WTC11 (cell line): ENCODE results near the gene QRFP. TPM values are rescaled to one million over a fixed set of nuclear protein-coding genes. Genes with fewer than 3 reads are reported as not detected.

ENCODE experiments used
- ATAC-seq: fragments of 200-7000 bp; cut with Tn5 transposase; 2 replicates; pipeline ENCODE4 v1.10.0; 2021; ENCODE audit warnings: mild to moderate bottlenecking, moderate library complexity
- Bru-seq: library from RNA; stranded (reverse); fragments of 400-500 nt; gene quantifications from one replicate; lab custom pipeline; 2021; lab: Mats Ljungman, UMichigan
- CTCF ChIA-PET: fragments of 300-600 bp; sonication (Branson Sonifier 250); formaldehyde crosslinking; loops from one replicate; lab custom pipeline; 2021; ENCODE audit warnings: antibody characterized with exemption; lab: Charles Lee
- POLR2A ChIA-PET: fragments of 350-600 bp; sonication (Branson Sonifier 250); formaldehyde crosslinking; loops from one replicate; lab custom pipeline; 2021; ENCODE audit warnings: antibody characterized with exemption; lab: Charles Lee
- DNase-seq: peaks from one replicate; pipeline ENCODE4 v3.0.0; 2021; ENCODE audit warnings: low spot score
- H3K27ac Mint-ChIP-seq: 2 replicates; pipeline ENCODE4 v1.8.0; 2021; ENCODE audit warnings: mixed read lengths
- H3K27me3 Mint-ChIP-seq: 2 replicates; pipeline ENCODE4 v1.8.0; 2021; ENCODE audit warnings: low read depth, mild to moderate bottlenecking, moderate library complexity, mixed read lengths
- H3K36me3 Mint-ChIP-seq: 2 replicates; pipeline ENCODE4 v1.8.0; 2021; ENCODE audit warnings: mixed read lengths
- H3K4me1 Mint-ChIP-seq: 2 replicates; pipeline ENCODE4 v1.8.0; 2022; ENCODE audit warnings: mixed read lengths
- H3K4me3 Mint-ChIP-seq: 2 replicates; pipeline ENCODE4 v1.8.0; 2021; ENCODE audit warnings: mild to moderate bottlenecking, moderate library complexity, mixed read lengths
- H3K9me3 Mint-ChIP-seq: 2 replicates; pipeline ENCODE4 v1.8.0; 2021; ENCODE audit warnings: mixed read lengths
- ATF1 ChIP-seq: sonication (generic); formaldehyde crosslinking; IDR thresholded peaks from 2 replicates; pipeline ENCODE4 v1.8.1; 2023; ENCODE audit warnings: mild to moderate bottlenecking, moderate library complexity, missing genetic modification reagents
- CDX4 ChIP-seq: fragments of 250-450 bp; sonication (Bioruptor Pico); IDR thresholded peaks from 2 replicates; pipeline ENCODE4 v1.9.0; 2021; ENCODE audit warnings: moderate library complexity, mild to moderate bottlenecking, inconsistent platforms, borderline replicate concordance
- E2F1 ChIP-seq: sonication (generic); formaldehyde crosslinking; IDR thresholded peaks from 2 replicates; pipeline ENCODE4 v1.8.0; 2022; ENCODE audit warnings: mild to moderate bottlenecking, missing genetic modification reagents
- FOXJ3 ChIP-seq: sonication (generic); formaldehyde crosslinking; IDR thresholded peaks from 2 replicates; pipeline ENCODE4 v1.9.0; 2021; ENCODE audit warnings: missing genetic modification reagents, mild to moderate bottlenecking, borderline replicate concordance
- IRF2 ChIP-seq: sonication (generic); formaldehyde crosslinking; IDR thresholded peaks from 2 replicates; pipeline ENCODE4 v1.8.0; 2022; ENCODE audit warnings: low read depth, missing genetic modification reagents, borderline replicate concordance
- MYBL2 ChIP-seq: sonication (generic); formaldehyde crosslinking; IDR thresholded peaks from 2 replicates; pipeline ENCODE4 v1.8.1; 2023; ENCODE audit warnings: mild to moderate bottlenecking, moderate library complexity, missing genetic modification reagents
- NFATC4 ChIP-seq: fragments of 250-450 bp; sonication (Bioruptor Pico); IDR thresholded peaks from 2 replicates; pipeline ENCODE4 v1.9.0; 2021; ENCODE audit warnings: mild to moderate bottlenecking
- SMAD4 ChIP-seq: sonication (generic); formaldehyde crosslinking; IDR thresholded peaks from 2 replicates; pipeline ENCODE4 v1.8.0; 2022; ENCODE audit warnings: mild to moderate bottlenecking, missing genetic modification reagents
- TCF7 ChIP-seq: sonication (generic); formaldehyde crosslinking; IDR thresholded peaks from 2 replicates; pipeline ENCODE4 v1.8.0; 2022; ENCODE audit warnings: mild to moderate bottlenecking, low read depth, missing genetic modification reagents, moderate library complexity
- TEAD1 ChIP-seq: sonication (generic); formaldehyde crosslinking; IDR thresholded peaks from 2 replicates; pipeline ENCODE4 v1.8.0; 2022; ENCODE audit warnings: mild to moderate bottlenecking, missing genetic modification reagents
- TEAD4 ChIP-seq: sonication (generic); formaldehyde crosslinking; IDR thresholded peaks from 2 replicates; pipeline ENCODE4 v1.8.0; 2022; ENCODE audit warnings: mild to moderate bottlenecking, missing genetic modification reagents
- USF1 ChIP-seq: sonication (generic); formaldehyde crosslinking; IDR thresholded peaks from 2 replicates; pipeline ENCODE4 v1.8.0; 2022; ENCODE audit warnings: mild to moderate bottlenecking, missing genetic modification reagents
- ZBTB21 ChIP-seq: sonication (generic); formaldehyde crosslinking; IDR thresholded peaks from 2 replicates; pipeline ENCODE4 v1.8.1; 2023; ENCODE audit warnings: mild to moderate bottlenecking, missing genetic modification reagents, borderline replicate concordance
- ZSCAN18 ChIP-seq: fragments of 250-450 bp; sonication (Bioruptor Pico); IDR thresholded peaks from 2 replicates; pipeline ENCODE4 v2.1.2; 2022; ENCODE audit warnings: mild to moderate bottlenecking, moderate library complexity
- long read RNA-seq, 3 experiments: library from RNA in 1 of 3; library from capped mRNA in 1 of 3; library from polyadenylated mRNA in 1 of 3; unstranded in 2 of 3; stranded (forward) in 1 of 3; transcript quantifications; one replicate each; pipeline ENCODE4 v2.0.0, GENCODE V29; 2021
- total RNA-seq: library from RNA; stranded (reverse); gene quantifications from 3 replicates; pipeline ENCODE4 v1.2.3, GENCODE V29; 2021
- TF ChIP-seq, protein P1 (sequence below): sonication (generic); formaldehyde crosslinking; IDR thresholded peaks from 2 replicates; pipeline ENCODE4 v1.8.1; 2023; ENCODE audit warnings: mild to moderate bottlenecking, missing genetic modification reagents
- TF ChIP-seq, protein P2 (sequence below): sonication (generic); formaldehyde crosslinking; conservative IDR thresholded peaks from 2 replicates; pipeline ENCODE4 v1.8.1; 2022; ENCODE audit warnings: mild to moderate bottlenecking, missing genetic modification reagents
- TF ChIP-seq, protein P3 (sequence below): sonication (generic); formaldehyde crosslinking; conservative IDR thresholded peaks from 2 replicates; pipeline ENCODE4 v1.8.1; 2023; ENCODE audit warnings: mild to moderate bottlenecking, low read depth, missing genetic modification reagents, moderate library complexity

QRFP gene, protein sequence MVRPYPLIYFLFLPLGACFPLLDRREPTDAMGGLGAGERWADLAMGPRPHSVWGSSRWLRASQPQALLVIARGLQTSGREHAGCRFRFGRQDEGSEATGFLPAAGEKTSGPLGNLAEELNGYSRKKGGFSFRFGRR
- total RNA-seq (not detected in 3 replicates), Bru-seq, nascent RNA (not detected)
- long read RNA-seq, experiment 1 = 0 reads
- long read RNA-seq, experiment 2 = 0 reads
- long read RNA-seq, experiment 3 = 0 reads

DNA sequence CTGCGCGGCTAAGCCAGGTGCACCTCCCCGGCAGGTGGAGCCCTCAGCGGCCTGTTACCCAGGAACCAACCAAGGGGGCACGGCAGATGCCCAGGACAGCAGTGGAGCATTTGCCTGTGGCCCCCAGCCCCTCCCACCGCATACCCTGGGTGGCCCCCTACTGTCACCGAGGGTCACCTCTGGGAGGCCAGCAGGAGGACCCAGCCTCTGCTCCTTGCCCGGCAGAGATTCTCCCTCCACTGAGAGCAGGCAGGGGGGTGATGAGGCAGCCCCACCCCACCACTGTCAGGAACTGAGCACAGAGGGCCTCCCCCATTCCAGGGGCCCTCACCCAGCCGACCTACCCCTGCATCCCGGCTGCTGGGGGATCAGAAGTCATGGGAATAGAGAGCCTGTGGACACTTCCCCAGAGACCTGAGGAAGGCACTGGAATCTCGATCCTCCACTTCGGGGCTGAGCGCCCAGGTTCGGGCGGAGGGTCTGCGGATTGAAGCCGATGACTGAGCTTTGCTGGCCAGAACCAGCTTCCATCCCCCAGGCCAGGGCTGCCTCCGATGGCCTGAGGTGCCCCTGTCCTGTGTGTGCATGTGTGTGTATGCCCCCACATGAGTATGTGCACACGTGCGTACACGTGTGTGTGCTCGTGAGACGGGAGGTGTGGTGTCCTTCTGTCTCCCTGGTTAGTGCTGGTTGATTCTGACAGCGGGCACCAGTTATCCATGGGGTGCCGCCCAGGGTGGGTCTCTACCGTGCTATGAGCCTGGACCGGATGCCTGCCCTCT lies at the start of gene QRFP:
Gene QRFP (minus strand): TSS at position 580 of the 782 bp plus-strand sequence. CDS start 2,974 bp downstream, outside the sequence.
- DNase-seq = no peak
- no peak for ATAC-seq
- Mint-ChIP-seq H3K27ac (peak within 1 kb of the TSS; percentile 89), H3K9me3 (no peaks in the 10 kb centered on the region), H3K27me3 (no peaks in the 10 kb centered on the region), H3K4me3 (no peak within 1 kb of the TSS), H3K36me3 (no peaks in the 10 kb centered on the region), H3K4me1 (no peaks in the 10 kb centered on the region)
- TF ChIP-seq FOXJ3 (CRISPR knock-in tag) = no peak
- TF ChIP-seq ZSCAN18 (CRISPR knock-in tag) = no peak
- TF ChIP-seq USF1 (CRISPR knock-in tag) = no peak
- TF ChIP-seq TEAD4 (CRISPR knock-in tag) = no peak
- no peak for TF ChIP-seq TCF7
- no peak for TF ChIP-seq SMAD4 (CRISPR knock-in tag)
- no peak for TF ChIP-seq NFATC4 (CRISPR knock-in tag)
- TF ChIP-seq ZBTB21 (CRISPR knock-in tag) = no peak
- TF ChIP-seq, protein P1, sequence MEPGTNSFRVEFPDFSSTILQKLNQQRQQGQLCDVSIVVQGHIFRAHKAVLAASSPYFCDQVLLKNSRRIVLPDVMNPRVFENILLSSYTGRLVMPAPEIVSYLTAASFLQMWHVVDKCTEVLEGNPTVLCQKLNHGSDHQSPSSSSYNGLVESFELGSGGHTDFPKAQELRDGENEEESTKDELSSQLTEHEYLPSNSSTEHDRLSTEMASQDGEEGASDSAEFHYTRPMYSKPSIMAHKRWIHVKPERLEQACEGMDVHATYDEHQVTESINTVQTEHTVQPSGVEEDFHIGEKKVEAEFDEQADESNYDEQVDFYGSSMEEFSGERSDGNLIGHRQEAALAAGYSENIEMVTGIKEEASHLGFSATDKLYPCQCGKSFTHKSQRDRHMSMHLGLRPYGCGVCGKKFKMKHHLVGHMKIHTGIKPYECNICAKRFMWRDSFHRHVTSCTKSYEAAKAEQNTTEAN = no peak
- TF ChIP-seq TEAD1 (CRISPR knock-in tag) = no peak
- TF ChIP-seq, protein P2, sequence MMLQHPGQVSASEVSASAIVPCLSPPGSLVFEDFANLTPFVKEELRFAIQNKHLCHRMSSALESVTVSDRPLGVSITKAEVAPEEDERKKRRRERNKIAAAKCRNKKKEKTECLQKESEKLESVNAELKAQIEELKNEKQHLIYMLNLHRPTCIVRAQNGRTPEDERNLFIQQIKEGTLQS (CRISPR knock-in tag) = no peak
- TF ChIP-seq, protein P3, sequence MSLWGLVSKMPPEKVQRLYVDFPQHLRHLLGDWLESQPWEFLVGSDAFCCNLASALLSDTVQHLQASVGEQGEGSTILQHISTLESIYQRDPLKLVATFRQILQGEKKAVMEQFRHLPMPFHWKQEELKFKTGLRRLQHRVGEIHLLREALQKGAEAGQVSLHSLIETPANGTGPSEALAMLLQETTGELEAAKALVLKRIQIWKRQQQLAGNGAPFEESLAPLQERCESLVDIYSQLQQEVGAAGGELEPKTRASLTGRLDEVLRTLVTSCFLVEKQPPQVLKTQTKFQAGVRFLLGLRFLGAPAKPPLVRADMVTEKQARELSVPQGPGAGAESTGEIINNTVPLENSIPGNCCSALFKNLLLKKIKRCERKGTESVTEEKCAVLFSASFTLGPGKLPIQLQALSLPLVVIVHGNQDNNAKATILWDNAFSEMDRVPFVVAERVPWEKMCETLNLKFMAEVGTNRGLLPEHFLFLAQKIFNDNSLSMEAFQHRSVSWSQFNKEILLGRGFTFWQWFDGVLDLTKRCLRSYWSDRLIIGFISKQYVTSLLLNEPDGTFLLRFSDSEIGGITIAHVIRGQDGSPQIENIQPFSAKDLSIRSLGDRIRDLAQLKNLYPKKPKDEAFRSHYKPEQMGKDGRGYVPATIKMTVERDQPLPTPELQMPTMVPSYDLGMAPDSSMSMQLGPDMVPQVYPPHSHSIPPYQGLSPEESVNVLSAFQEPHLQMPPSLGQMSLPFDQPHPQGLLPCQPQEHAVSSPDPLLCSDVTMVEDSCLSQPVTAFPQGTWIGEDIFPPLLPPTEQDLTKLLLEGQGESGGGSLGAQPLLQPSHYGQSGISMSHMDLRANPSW (CRISPR knock-in tag) = no peak
- no peak for TF ChIP-seq ATF1 (CRISPR knock-in tag)
- TF ChIP-seq CDX4 (CRISPR knock-in tag) = no peak
- no peak for TF ChIP-seq IRF2 (CRISPR knock-in tag)
- TF ChIP-seq E2F1 (CRISPR knock-in tag) = no peak
- TF ChIP-seq MYBL2 (CRISPR knock-in tag) = no peak
- ChIA-PET CTCF (interaction anchor here (0.6 to 8.4 kb wide), 5 partner anchors 36 to 195 kb away, joined by 3 to 69 read pairs (median 7); no protein-coding TSS in a partner anchor), POLR2A (no interaction called here)
